Peyer's patch (tissue), 4 donors: ENCODE measurements around the gene HYDIN.

Experiments used
- CTCF ChIP-seq, 6 experiments: fragments of 450-650 bp in 4 of 6; fragments of 200-600 bp in 2 of 6; sonication (generic) in 1 of 6; IDR thresholded peaks; one replicate each; pipeline ENCODE4 v1.5.1; 2017 to 2019; ENCODE audit warnings: antibody characterized with exemption in 6 of 6, mild to moderate bottlenecking in 3 of 6, moderate library complexity in 1 of 6
- POLR2A ChIP-seq, 2 donors: fragments of 450-650 bp; IDR thresholded peaks; one replicate each; pipeline ENCODE4 v1.5.1; 2017; ENCODE audit warnings: antibody characterized with exemption in 2 of 2, mild to moderate bottlenecking in 2 of 2, moderate library complexity in 2 of 2

- TF ChIP-seq CTCF (IDR thresholded peaks at IDR 0.05): no peak
- no peak for TF ChIP-seq POLR2A (IDR thresholded peaks at IDR 0.05)
Measured at GRCh38 chr16:71229344-71229743, 1.2 kb downstream of the HYDIN start.
